ENCODE data around the gene COL26A1. TPM values are rescaled to one million over a fixed set of nuclear protein-coding genes. Genes with fewer than 3 reads are reported as not detected.
A peak's percentile ranks its signal among the peaks of the same experiment; 100 is the strongest.
"Not testable (repeated sequence)": the region's sequence is repeated elsewhere in the genome, so short reads cannot be mapped to it uniquely, and the experiment has no call there.

COL26A1 gene
- polyA plus RNA-seq, 1 experiment, result 0.48 TPM

GRCh38 chr7:101486433-101487104, 123.9 kb downstream of the COL26A1 start:
- no peak overlapping the region for H3K4me3 ChIP-seq (ENCODE audit: low read depth, low read length)
- ChIA-PET CTCF (interaction anchor here (0.6 kb wide), 1 partner anchor 30 kb away, joined by 3 read pairs; no protein-coding TSS in a partner anchor), POLR2A (interaction anchor here (0.6 kb wide), 1 partner anchor 186 kb away, joined by 9 read pairs; no protein-coding TSS in a partner anchor)
- H3K27me3 ChIP-seq (ENCODE audit: control insufficient read depth, insufficient read depth, low read length), result no peaks in the 10 kb centered on the region
- peak; percentile 88 for DNase-seq (ENCODE audit: low read depth)
- no peaks in the 10 kb centered on the region for H3K36me3 ChIP-seq (ENCODE audit: control insufficient read depth, insufficient read depth, low read length)
- TF ChIP-seq CTCF (IDR thresholded peaks at IDR 0.05; ENCODE audit: insufficient read depth, low read depth, low read length), result no peak

GRCh38 chr7:101487105-101487458, 124.4 kb downstream of the COL26A1 start:
- H3K4me3 ChIP-seq (ENCODE audit: low read depth, low read length), result no peak overlapping the region
- CTCF ChIA-PET, result no interaction called here
- no peak for DNase-seq (ENCODE audit: low read depth)
- POLR2A ChIA-PET, result no interaction called here
- H3K27me3 ChIP-seq (ENCODE audit: control insufficient read depth, insufficient read depth, low read length), result no peaks in the 10 kb centered on the region
- no peak for TF ChIP-seq CTCF (IDR thresholded peaks at IDR 0.05; ENCODE audit: insufficient read depth, low read depth, low read length)
- H3K36me3 ChIP-seq (ENCODE audit: control insufficient read depth, insufficient read depth, low read length), result no peaks in the 10 kb centered on the region

GRCh38 chr7:101487753-101488152, 125.1 kb downstream of the COL26A1 start:
- POLR2A ChIA-PET, result no interaction called here
- no peak for TF ChIP-seq CTCF (IDR thresholded peaks at IDR 0.05; ENCODE audit: insufficient read depth, low read depth, low read length)
- Histone ChIP-seq H3K27me3 (ENCODE audit: control insufficient read depth, insufficient read depth, low read length) (no peaks in the 10 kb centered on the region), H3K4me3 (ENCODE audit: low read depth, low read length) (no peak overlapping the region), H3K36me3 (ENCODE audit: control insufficient read depth, insufficient read depth, low read length) (no peaks in the 10 kb centered on the region)
- CTCF ChIA-PET, result interaction anchor here (0.7 kb wide), 1 partner anchor 12 kb away, joined by 3 read pairs; no protein-coding TSS in a partner anchor
- DNase-seq (ENCODE audit: low read depth), result no peak

- H3K4me3 ChIP-seq (ENCODE audit: low read depth, low read length), result no peak overlapping the region
- ChIA-PET CTCF (interaction anchor here (0.6 to 1.3 kb wide), 3 partner anchors 12 to 17 kb away, joined by 3 read pairs; no protein-coding TSS in a partner anchor), POLR2A (no interaction called here)
- H3K36me3 ChIP-seq (ENCODE audit: control insufficient read depth, insufficient read depth, low read length), result no peaks in the 10 kb centered on the region
- H3K27me3 ChIP-seq (ENCODE audit: control insufficient read depth, insufficient read depth, low read length), result no peaks in the 10 kb centered on the region
- no peak for TF ChIP-seq CTCF (IDR thresholded peaks at IDR 0.05; ENCODE audit: insufficient read depth, low read depth, low read length)
- peak; percentile 79 for DNase-seq (ENCODE audit: low read depth)
Measured at GRCh38 chr7:101488826-101489572, 126.3 kb downstream of the COL26A1 start.

GRCh38 chr7:101490439-101490838, 127.8 kb downstream of the COL26A1 start:
- DNase-seq (ENCODE audit: low read depth); POLR2A ChIA-PET; H3K4me3 ChIP-seq (ENCODE audit: low read depth, low read length); H3K27me3 ChIP-seq (ENCODE audit: control insufficient read depth, insufficient read depth, low read length); H3K36me3 ChIP-seq (ENCODE audit: control insufficient read depth, insufficient read depth, low read length): not testable (repeated sequence)
- CTCF ChIA-PET, result interaction anchor here (0.8 kb wide), 1 partner anchor 12 kb away, joined by 4 read pairs; no protein-coding TSS in a partner anchor

GRCh38 chr7:101491442-101491841, 128.8 kb downstream of the COL26A1 start:
- H3K27me3 ChIP-seq (ENCODE audit: control insufficient read depth, insufficient read depth, low read length); H3K36me3 ChIP-seq (ENCODE audit: control insufficient read depth, insufficient read depth, low read length); POLR2A ChIA-PET; DNase-seq (ENCODE audit: low read depth); H3K4me3 ChIP-seq (ENCODE audit: low read depth, low read length): not testable (repeated sequence)
- CTCF ChIA-PET, result interaction anchor here (0.6 to 1.4 kb wide), 3 partner anchors 8 to 80 kb away, joined by 3 to 4 read pairs (median 3); no protein-coding TSS in a partner anchor

Measured in BJ (cell line).